OCI-LY1 (cell line): ENCODE data around the gene PITPNM3.

Experiments used
- H2AFZ ChIP-seq: fragments of 200-600 bp; sonication (generic), shearing (Covaris generic); 2 replicates; pipeline ENCODE4 v1.6.0; 2014; ENCODE audit warnings: antibody characterized with exemption, mild to moderate bottlenecking, low read length
- H3F3A ChIP-seq: fragments of 200-600 bp; sonication (generic), shearing (Covaris generic); 2 replicates; pipeline ENCODE4 v1.6.0; 2014; ENCODE audit warnings: mild to moderate bottlenecking, antibody characterized with exemption, low read length, moderate library complexity; ENCODE audit not compliant: insufficient read depth
- H3K27ac ChIP-seq: fragments of 200-600 bp; sonication (generic); 2 replicates; pipeline ENCODE4 v1.5.1; 2014; ENCODE audit warnings: low read length, mixed run types, mild to moderate bottlenecking, low read depth; ENCODE audit not compliant: poor library complexity, severe bottlenecking
- H3K27me3 ChIP-seq: fragments of 200-600 bp; sonication (generic); 2 replicates; pipeline ENCODE4 v1.6.0; 2014; ENCODE audit warnings: antibody characterized with exemption, mild to moderate bottlenecking, low read length, moderate library complexity; ENCODE audit not compliant: insufficient read depth
- H3K36me3 ChIP-seq: fragments of 200-600 bp; sonication (generic); 2 replicates; pipeline ENCODE4 v1.6.1; 2014; ENCODE audit warnings: mild to moderate bottlenecking, antibody characterized with exemption, low read length, moderate library complexity, mixed read lengths; ENCODE audit not compliant: insufficient read depth
- H3K4me1 ChIP-seq: fragments of 200-600 bp; sonication (generic); 2 replicates; pipeline ENCODE4 v1.5.1; 2014; ENCODE audit warnings: mild to moderate bottlenecking, low read length, moderate library complexity; ENCODE audit not compliant: insufficient read depth, severe bottlenecking
- H3K4me2 ChIP-seq: fragments of 200-600 bp; sonication (generic), shearing (Covaris generic); 2 replicates; pipeline ENCODE4 v1.6.1; 2014; ENCODE audit warnings: low read length
- H3K4me3 ChIP-seq: fragments of 200-600 bp; sonication (generic); 2 replicates; pipeline ENCODE4 v1.5.1; 2014; ENCODE audit warnings: low read length, low read depth, mild to moderate bottlenecking, mixed read lengths; ENCODE audit not compliant: poor library complexity, severe bottlenecking
- H3K79me2 ChIP-seq: fragments of 200-600 bp; shearing (Covaris generic); 2 replicates; pipeline ENCODE4 v1.6.1; 2016; ENCODE audit warnings: mixed run types, low read length, mixed read lengths; ENCODE audit not compliant: insufficient read depth
- H3K9ac ChIP-seq: fragments of 200-600 bp; sonication (generic), shearing (Covaris generic); 2 replicates; pipeline ENCODE4 v1.6.1; 2014; ENCODE audit warnings: mild to moderate bottlenecking, low read length, mixed read lengths
- H3K9me2 ChIP-seq: fragments of 200-600 bp; sonication (generic), shearing (Covaris generic); 2 replicates; pipeline ENCODE4 v1.6.1; 2014; ENCODE audit warnings: low read depth, mild to moderate bottlenecking, low read length, mixed read lengths
- H3K9me3 ChIP-seq: fragments of 200-600 bp; shearing (Covaris generic); 2 replicates; pipeline ENCODE4 v1.6.1; 2014; ENCODE audit warnings: low read length, mixed read lengths
- H4K20me1 ChIP-seq: fragments of 200-600 bp; sonication (generic), shearing (Covaris generic); 2 replicates; pipeline ENCODE4 v1.6.0; 2016; ENCODE audit warnings: mild to moderate bottlenecking, low read length; ENCODE audit not compliant: insufficient read depth
- CTCF ChIP-seq: fragments of 200-600 bp; sonication (generic), shearing (Covaris generic); IDR thresholded peaks from 2 replicates; pipeline ENCODE4 v1.5.1; 2017; ENCODE audit warnings: mild to moderate bottlenecking, antibody characterized with exemption, low read length, moderate library complexity, mixed read lengths
- EZH2 ChIP-seq: fragments of 200-600 bp; sonication (generic), shearing (Covaris generic); IDR thresholded peaks from 2 replicates; pipeline ENCODE4 v1.8.0; 2017; ENCODE audit warnings: borderline replicate concordance, mixed run types, mild to moderate bottlenecking, antibody characterized with exemption, low read length, moderate library complexity, mixed read lengths

PITPNM3 gene

GRCh38 chr17:6531575-6531974 lies 24.8 kb downstream of the PITPNM3 start:
- no peaks in the 10 kb centered on the region for H3K27me3 ChIP-seq
- H3K4me3 ChIP-seq = no peak overlapping the region
- H2AFZ ChIP-seq = no peak overlapping the region
- no peaks in the 10 kb centered on the region for H3K36me3 ChIP-seq
- H3K9ac ChIP-seq = no peak overlapping the region
- no peak overlapping the region for H3K4me2 ChIP-seq
- no peaks in the 10 kb centered on the region for H3F3A ChIP-seq
- no peaks in the 10 kb centered on the region for H3K9me2 ChIP-seq
- H4K20me1 ChIP-seq = no peaks in the 10 kb centered on the region
- TF ChIP-seq CTCF = no peak
- TF ChIP-seq EZH2 = no peak
- no peaks in the 10 kb centered on the region for H3K4me1 ChIP-seq
- H3K27ac ChIP-seq = no peak overlapping the region
- H3K79me2 ChIP-seq = no peaks in the 10 kb centered on the region
- H3K9me3 ChIP-seq = no peaks in the 10 kb centered on the region

GRCh38 chr17:6530324-6530920 lies 25.9 kb downstream of the PITPNM3 start:
- no peak overlapping the region for H3K9ac ChIP-seq
- H4K20me1 ChIP-seq = no peaks in the 10 kb centered on the region
- no peaks in the 10 kb centered on the region for H3K79me2 ChIP-seq
- TF ChIP-seq CTCF (no peak), EZH2 (no peak)
- no peaks in the 10 kb centered on the region for H3K9me3 ChIP-seq
- no peaks in the 10 kb centered on the region for H3K9me2 ChIP-seq
- no peaks in the 10 kb centered on the region for H3K36me3 ChIP-seq
- no peak overlapping the region for H3K27ac ChIP-seq
- no peaks in the 10 kb centered on the region for H3K27me3 ChIP-seq
- no peak overlapping the region for H3K4me2 ChIP-seq
- no peak overlapping the region for H2AFZ ChIP-seq
- H3K4me3 ChIP-seq = no peak overlapping the region
- H3K4me1 ChIP-seq = no peaks in the 10 kb centered on the region
- H3F3A ChIP-seq = no peaks in the 10 kb centered on the region

GRCh38 chr17:6528557-6528956 lies 27.8 kb downstream of the PITPNM3 start:
- no peaks in the 10 kb centered on the region for H3K36me3 ChIP-seq
- H3K79me2 ChIP-seq = no peaks in the 10 kb centered on the region
- TF ChIP-seq CTCF = no peak
- no peak for TF ChIP-seq EZH2
- no peaks in the 10 kb centered on the region for H3F3A ChIP-seq
- no peak overlapping the region for H3K4me2 ChIP-seq
- H3K9me3 ChIP-seq = no peaks in the 10 kb centered on the region
- H2AFZ ChIP-seq = no peak overlapping the region
- no peak overlapping the region for H3K9ac ChIP-seq
- H3K9me2 ChIP-seq = no peaks in the 10 kb centered on the region
- no peaks in the 10 kb centered on the region for H3K4me1 ChIP-seq
- no peaks in the 10 kb centered on the region for H3K27me3 ChIP-seq
- no peak overlapping the region for H3K4me3 ChIP-seq
- no peak overlapping the region for H3K27ac ChIP-seq
- H4K20me1 ChIP-seq = no peaks in the 10 kb centered on the region
